GM12878 (cell line): ENCODE measurements around the gene PCK2.

Experiments used
- CREB1 ChIP-seq: IDR thresholded peaks from 2 replicates; pipeline ENCODE4 v1.6.1; 2012; ENCODE audit warnings: low read depth, mild to moderate bottlenecking, inconsistent platforms
- DPF2 ChIP-seq: fragments of 450-650 bp; IDR thresholded peaks from 2 replicates; pipeline ENCODE4 v1.6.1; 2017; ENCODE audit warnings: mild to moderate bottlenecking
- FOS ChIP-seq: IDR thresholded peaks from 3 replicates; pipeline ENCODE4 v1.6.1; 2011; ENCODE audit warnings: borderline replicate concordance; ENCODE audit not compliant: insufficient read length; ENCODE audit errors: extremely low read depth
- NFXL1 ChIP-seq: fragments of 450-650 bp; IDR thresholded peaks from 2 replicates; pipeline ENCODE4 v1.6.1; 2017; ENCODE audit warnings: antibody characterized with exemption, mild to moderate bottlenecking, borderline replicate concordance
- POLR2A ChIP-seq: IDR thresholded peaks from 2 replicates; pipeline ENCODE4 v1.6.1; 2011; ENCODE audit warnings: low read depth, mild to moderate bottlenecking, low read length
- TF ChIP-seq, protein P1 (sequence below): IDR thresholded peaks from 2 replicates; pipeline ENCODE4 v1.6.1; 2011; ENCODE audit warnings: low read depth, mild to moderate bottlenecking, low read length, moderate library complexity, borderline replicate concordance; ENCODE audit errors: extremely low read depth
- TF ChIP-seq, protein P2 (sequence below): IDR thresholded peaks from 2 replicates; pipeline ENCODE4 v1.6.1; 2012; ENCODE audit warnings: mild to moderate bottlenecking, low read depth, low read length
- TF ChIP-seq, protein P3 (sequence below): IDR thresholded peaks from 2 replicates; pipeline ENCODE4 v1.6.1; 2011; ENCODE audit warnings: borderline replicate concordance, low read depth, mild to moderate bottlenecking, moderate library complexity, low read length; ENCODE audit not compliant: insufficient read depth, poor library complexity, severe bottlenecking
- TF ChIP-seq, protein P4 (sequence below): IDR thresholded peaks from 2 replicates; pipeline ENCODE4 v1.6.1; 2012; ENCODE audit warnings: improper control_type of control experiment, low read depth, low read length; ENCODE audit not compliant: insufficient replicate concordance

DNA sequence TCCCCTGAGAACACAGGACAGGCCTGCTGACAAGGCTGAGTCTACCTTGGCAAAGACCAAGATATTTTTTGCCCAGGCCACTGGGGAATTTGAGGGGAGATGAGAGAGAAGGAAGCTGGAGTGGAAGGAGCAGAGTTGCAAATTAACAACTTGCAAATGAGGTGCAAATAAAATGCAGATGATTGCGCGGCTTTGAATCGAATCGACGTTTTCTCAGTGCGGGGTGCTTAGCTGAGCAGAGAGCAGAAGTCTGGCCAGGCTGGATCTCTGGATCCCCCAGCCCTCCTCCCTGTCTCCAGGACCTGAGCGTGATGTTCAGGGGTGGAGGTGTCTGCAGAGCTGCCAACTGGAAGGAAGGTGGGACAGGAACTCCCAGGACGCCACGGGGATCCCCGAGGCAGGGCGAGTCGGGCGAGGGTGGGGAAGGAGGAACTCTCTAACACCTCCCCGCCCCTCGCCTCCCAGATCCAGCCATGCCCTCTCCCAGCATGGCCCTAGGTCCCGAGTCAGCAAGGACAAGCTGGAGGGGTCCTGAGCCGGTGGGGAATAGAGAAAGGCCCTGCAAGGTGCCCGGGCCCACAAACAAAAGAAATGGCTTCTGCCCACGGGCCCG, 42.8 kb upstream of the PCK2 start:
- TF ChIP-seq, protein P1, sequence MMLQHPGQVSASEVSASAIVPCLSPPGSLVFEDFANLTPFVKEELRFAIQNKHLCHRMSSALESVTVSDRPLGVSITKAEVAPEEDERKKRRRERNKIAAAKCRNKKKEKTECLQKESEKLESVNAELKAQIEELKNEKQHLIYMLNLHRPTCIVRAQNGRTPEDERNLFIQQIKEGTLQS: no peak
- TF ChIP-seq, protein P2, sequence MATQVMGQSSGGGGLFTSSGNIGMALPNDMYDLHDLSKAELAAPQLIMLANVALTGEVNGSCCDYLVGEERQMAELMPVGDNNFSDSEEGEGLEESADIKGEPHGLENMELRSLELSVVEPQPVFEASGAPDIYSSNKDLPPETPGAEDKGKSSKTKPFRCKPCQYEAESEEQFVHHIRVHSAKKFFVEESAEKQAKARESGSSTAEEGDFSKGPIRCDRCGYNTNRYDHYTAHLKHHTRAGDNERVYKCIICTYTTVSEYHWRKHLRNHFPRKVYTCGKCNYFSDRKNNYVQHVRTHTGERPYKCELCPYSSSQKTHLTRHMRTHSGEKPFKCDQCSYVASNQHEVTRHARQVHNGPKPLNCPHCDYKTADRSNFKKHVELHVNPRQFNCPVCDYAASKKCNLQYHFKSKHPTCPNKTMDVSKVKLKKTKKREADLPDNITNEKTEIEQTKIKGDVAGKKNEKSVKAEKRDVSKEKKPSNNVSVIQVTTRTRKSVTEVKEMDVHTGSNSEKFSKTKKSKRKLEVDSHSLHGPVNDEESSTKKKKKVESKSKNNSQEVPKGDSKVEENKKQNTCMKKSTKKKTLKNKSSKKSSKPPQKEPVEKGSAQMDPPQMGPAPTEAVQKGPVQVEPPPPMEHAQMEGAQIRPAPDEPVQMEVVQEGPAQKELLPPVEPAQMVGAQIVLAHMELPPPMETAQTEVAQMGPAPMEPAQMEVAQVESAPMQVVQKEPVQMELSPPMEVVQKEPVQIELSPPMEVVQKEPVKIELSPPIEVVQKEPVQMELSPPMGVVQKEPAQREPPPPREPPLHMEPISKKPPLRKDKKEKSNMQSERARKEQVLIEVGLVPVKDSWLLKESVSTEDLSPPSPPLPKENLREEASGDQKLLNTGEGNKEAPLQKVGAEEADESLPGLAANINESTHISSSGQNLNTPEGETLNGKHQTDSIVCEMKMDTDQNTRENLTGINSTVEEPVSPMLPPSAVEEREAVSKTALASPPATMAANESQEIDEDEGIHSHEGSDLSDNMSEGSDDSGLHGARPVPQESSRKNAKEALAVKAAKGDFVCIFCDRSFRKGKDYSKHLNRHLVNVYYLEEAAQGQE: no peak
- TF ChIP-seq, protein P3, sequence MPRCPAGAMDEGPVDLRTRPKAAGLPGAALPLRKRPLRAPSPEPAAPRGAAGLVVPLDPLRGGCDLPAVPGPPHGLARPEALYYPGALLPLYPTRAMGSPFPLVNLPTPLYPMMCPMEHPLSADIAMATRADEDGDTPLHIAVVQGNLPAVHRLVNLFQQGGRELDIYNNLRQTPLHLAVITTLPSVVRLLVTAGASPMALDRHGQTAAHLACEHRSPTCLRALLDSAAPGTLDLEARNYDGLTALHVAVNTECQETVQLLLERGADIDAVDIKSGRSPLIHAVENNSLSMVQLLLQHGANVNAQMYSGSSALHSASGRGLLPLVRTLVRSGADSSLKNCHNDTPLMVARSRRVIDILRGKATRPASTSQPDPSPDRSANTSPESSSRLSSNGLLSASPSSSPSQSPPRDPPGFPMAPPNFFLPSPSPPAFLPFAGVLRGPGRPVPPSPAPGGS: no peak
- TF ChIP-seq DPF2: no peak
- no peak for TF ChIP-seq POLR2A
- no peak for TF ChIP-seq FOS
- TF ChIP-seq, protein P4, sequence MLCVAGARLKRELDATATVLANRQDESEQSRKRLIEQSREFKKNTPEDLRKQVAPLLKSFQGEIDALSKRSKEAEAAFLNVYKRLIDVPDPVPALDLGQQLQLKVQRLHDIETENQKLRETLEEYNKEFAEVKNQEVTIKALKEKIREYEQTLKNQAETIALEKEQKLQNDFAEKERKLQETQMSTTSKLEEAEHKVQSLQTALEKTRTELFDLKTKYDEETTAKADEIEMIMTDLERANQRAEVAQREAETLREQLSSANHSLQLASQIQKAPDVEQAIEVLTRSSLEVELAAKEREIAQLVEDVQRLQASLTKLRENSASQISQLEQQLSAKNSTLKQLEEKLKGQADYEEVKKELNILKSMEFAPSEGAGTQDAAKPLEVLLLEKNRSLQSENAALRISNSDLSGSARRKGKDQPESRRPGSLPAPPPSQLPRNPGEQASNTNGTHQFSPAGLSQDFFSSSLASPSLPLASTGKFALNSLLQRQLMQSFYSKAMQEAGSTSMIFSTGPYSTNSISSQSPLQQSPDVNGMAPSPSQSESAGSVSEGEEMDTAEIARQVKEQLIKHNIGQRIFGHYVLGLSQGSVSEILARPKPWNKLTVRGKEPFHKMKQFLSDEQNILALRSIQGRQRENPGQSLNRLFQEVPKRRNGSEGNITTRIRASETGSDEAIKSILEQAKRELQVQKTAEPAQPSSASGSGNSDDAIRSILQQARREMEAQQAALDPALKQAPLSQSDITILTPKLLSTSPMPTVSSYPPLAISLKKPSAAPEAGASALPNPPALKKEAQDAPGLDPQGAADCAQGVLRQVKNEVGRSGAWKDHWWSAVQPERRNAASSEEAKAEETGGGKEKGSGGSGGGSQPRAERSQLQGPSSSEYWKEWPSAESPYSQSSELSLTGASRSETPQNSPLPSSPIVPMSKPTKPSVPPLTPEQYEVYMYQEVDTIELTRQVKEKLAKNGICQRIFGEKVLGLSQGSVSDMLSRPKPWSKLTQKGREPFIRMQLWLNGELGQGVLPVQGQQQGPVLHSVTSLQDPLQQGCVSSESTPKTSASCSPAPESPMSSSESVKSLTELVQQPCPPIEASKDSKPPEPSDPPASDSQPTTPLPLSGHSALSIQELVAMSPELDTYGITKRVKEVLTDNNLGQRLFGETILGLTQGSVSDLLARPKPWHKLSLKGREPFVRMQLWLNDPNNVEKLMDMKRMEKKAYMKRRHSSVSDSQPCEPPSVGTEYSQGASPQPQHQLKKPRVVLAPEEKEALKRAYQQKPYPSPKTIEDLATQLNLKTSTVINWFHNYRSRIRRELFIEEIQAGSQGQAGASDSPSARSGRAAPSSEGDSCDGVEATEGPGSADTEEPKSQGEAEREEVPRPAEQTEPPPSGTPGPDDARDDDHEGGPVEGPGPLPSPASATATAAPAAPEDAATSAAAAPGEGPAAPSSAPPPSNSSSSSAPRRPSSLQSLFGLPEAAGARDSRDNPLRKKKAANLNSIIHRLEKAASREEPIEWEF: no peak
- no peak for TF ChIP-seq CREB1
- TF ChIP-seq NFXL1: no peak
